Renal cortical epithelial cell (primary cell): Measurements from ENCODE around the gene TRABD2A. TPM values are rescaled to one million over a fixed set of nuclear protein-coding genes. Genes with fewer than 3 reads are reported as not detected.
"Not testable (repeated sequence)": the region's sequence is repeated elsewhere in the genome, so short reads cannot be mapped to it uniquely, and the experiment has no call there.

Experiments
- DNase-seq: peaks from one replicate; pipeline ENCODE4 v3.0.0-alpha.2; 2011; ENCODE audit warnings: low read depth
- total RNA-seq: library from RNA; depleted of rRNA; stranded (reverse); fragments of >200 nt; gene quantifications from 2 replicates; pipeline ENCODE4 v1.2.3, GENCODE V29; 2014

The TRABD2A gene
- total RNA-seq, 1 donor from 2014 or later = 1.1 TPM

- DNase-seq = no peak
Observed at GRCh38 chr2:84879584-84880394, 1.1 kb downstream of the TRABD2A start.

- DNase-seq = no peak
Observed at GRCh38 chr2:84878896-84879583, 1.8 kb downstream of the TRABD2A start.

- DNase-seq = no peak
Observed at GRCh38 chr2:84878459-84878858, 2.4 kb downstream of the TRABD2A start.

GRCh38 chr2:84876369-84876768 is 4.5 kb downstream of the TRABD2A start:
- no peak for DNase-seq

- DNase-seq = not testable (repeated sequence)
Observed at GRCh38 chr2:84875619-84876018, 5.3 kb downstream of the TRABD2A start.

GRCh38 chr2:84875213-84875560 is 5.7 kb downstream of the TRABD2A start:
- DNase-seq = no peak

GRCh38 chr2:84874381-84875212 is 6.3 kb downstream of the TRABD2A start:
- DNase-seq = peak; percentile 73

GRCh38 chr2:84873350-84873749 is 7.5 kb downstream of the TRABD2A start:
- no peak for DNase-seq

- DNase-seq = not testable (repeated sequence)
Observed at GRCh38 chr2:84872691-84873090, 8.2 kb downstream of the TRABD2A start.

- DNase-seq = no peak
Observed at GRCh38 chr2:84870306-84870705, 10.6 kb downstream of the TRABD2A start.

GRCh38 chr2:84868327-84868726 is 12.6 kb downstream of the TRABD2A start:
- DNase-seq = not testable (repeated sequence)

GRCh38 chr2:84866122-84866521 is 14.8 kb downstream of the TRABD2A start:
- no peak for DNase-seq

- peak; percentile 29 for DNase-seq
Observed at GRCh38 chr2:84865181-84865783, 15.6 kb downstream of the TRABD2A start.

- DNase-seq = no peak
Observed at GRCh38 chr2:84862006-84862405, 18.9 kb downstream of the TRABD2A start.

- no peak for DNase-seq
Observed at GRCh38 chr2:84861539-84861938, 19.3 kb downstream of the TRABD2A start.

GRCh38 chr2:84858937-84859336 is 21.9 kb downstream of the TRABD2A start:
- no peak for DNase-seq

- DNase-seq = no peak
Observed at GRCh38 chr2:84858123-84858522, 22.8 kb downstream of the TRABD2A start.

GRCh38 chr2:84857566-84857965 is 23.3 kb downstream of the TRABD2A start:
- DNase-seq = no peak

- DNase-seq = no peak
Observed at GRCh38 chr2:84856787-84857186, 24.1 kb downstream of the TRABD2A start.

GRCh38 chr2:84855731-84856130 is 25.2 kb downstream of the TRABD2A start:
- no peak for DNase-seq

GRCh38 chr2:84854850-84855249 is 26.0 kb downstream of the TRABD2A start:
- DNase-seq = no peak

GRCh38 chr2:84851876-84852275 is 29.0 kb downstream of the TRABD2A start:
- DNase-seq = no peak
